GM21619 (cell line): ENCODE measurements around the gene BAIAP3.
A peak's percentile ranks its signal among the peaks of the same experiment; 100 is the strongest.

Source experiments
- ATAC-seq: cut with Tn5 transposase; IDR thresholded peaks from one replicate; pipeline ENCODE4 v1.9.1; 2021; ENCODE audit not compliant: unreplicated experiment

The BAIAP3 gene

DNA sequence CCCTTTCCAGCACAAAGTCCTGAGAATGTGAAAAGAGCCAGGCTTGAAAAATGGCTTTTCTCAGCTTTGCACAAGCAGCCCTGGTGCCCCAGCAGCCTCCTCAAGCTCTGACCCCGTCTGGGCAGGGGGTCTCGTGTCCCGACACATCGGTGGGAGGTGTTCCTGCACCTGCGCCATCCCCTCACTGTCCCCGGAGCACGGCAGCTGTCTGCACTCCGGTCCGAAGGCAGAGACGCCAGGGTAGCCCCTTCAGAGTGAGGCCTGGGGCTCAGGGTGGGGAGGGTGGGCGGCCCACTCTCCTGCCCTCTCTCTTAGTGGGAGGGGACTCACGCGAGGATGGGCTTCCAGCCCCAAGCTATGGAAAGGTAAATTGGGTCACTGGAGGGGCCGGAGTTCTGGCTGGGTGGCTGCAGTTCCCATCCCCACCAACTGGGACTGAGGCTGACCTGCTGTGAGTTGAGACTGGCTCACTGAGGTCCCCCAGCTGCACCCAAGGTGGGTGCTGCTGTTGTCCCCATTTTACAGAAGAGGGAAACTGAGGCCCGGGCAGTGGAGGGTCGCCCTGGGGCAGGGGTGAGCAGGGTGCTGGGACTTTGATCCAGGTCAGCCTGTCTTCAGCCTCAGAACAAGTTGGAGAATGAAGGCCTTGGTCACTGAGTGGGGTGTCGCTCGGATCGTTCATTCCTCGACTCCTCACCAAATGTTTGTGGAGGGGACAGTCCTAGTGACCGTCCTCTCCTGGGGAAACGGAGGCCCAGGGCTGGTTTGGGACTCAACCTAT, 2.3 kb upstream of the BAIAP3 start:
- ATAC-seq: no peak

DNA sequence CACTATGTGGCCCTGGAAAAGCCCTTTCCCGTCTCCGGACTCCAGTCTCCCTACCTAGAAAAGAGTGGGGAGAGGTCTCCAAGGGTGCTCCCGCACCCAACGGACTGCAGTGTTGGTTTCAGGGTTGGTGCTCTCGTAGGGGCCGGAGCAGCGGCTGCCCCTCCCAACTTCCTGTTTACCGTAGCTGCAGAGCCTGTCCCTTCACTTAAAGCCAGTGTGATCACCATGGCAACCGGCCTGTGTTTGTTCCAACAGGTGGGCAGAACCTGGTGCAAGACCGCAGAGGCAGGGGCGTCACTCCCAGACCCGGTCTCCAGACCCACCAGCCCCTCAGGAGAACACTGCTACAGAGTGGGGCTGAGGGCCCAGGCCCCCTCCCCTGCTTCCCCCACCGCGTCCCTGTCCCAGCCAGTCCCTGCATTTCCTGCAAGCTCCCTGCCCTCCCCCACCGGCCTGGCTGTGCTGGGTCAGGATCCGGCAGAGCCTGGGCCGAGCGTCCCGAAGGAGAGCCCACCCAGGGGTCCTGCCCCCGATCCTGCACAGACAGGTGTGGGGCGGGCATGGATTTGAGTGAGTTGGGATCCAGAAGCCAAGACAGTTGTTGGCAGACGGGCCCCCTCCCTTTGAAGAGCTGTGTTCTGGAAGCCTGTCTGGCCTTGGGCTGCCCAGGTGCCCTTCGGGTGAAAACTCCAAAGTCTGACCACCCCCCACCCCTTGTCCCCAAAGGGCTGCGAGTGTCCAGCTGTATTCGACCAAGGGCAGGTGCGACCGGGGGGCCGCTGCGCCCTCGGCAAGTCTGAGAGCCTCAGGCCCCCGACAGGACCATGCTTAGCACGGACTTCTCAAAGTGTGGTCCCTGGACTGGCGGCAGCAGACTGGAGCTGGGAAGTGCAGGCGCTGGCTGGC, 1.5 kb upstream of the BAIAP3 start:
- no peak for ATAC-seq

DNA sequence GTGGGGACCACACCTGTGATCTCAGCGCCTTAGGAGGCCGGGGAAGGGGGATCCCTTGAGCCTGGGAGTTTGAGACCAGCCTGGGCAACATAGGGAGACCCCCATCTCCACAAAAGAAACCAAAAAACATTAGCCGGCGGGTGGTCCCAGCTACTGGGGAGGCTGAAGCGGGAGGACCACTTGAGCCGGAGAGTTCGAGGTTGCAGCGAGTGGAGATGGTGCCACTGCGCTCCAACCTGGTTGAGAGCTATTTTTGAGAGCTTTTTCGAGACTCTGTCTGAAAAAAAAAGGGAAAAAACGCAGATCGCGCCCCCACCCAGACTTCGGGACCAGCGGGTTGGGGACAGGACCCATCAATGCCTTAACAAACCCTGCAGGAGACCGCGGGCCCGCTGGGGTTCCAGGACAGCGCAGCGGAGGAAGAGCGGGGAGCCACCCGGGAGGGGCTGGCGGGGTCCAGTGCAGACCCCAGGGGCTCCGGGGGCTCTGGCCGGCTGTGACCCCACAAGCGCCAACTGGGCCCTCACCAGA, 762 bp upstream of the BAIAP3 start:
- no peak for ATAC-seq

DNA sequence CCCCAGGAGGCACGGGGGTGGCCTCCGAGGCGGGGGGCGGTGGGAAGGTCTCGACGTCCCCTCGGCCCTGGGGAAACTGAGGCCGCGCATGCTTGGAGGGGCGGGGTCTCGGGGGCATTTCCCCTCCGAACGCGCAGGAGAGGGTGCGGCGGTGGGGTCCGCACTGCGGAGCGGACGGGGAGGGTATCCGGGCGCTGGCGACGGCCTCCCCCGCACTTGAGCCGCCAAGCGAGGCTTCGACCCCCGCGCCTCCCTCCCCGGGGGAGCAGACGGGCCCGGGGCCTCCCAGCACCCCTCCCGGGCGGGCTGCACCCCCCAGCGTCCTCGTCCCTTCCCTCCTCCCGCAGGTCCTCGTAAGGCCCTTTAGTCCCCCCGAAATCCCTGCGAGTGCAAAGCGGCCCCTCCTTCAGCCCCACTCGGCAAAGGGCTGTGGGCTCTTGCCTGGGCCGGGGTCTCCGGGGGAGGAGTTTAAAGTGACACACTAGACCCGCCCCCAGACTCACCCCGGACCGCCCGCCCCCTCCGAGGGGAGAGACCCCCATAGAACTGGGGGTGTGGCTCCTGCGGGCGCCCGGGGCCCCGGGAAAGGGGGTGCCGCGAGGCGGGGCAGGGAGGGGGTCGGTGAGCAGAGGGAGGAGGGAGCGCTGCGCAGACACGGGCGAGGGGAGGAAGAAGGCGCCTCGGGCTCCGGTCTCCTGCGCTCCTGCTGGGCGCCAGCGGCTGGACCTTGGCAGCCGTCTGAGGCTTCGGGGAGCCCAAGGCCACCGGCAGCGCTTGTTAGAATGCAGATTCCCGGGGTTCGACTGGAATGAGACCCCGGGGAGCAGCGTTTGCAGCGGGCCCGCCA, 632 bp downstream of the BAIAP3 start:
- ATAC-seq: no peak

DNA sequence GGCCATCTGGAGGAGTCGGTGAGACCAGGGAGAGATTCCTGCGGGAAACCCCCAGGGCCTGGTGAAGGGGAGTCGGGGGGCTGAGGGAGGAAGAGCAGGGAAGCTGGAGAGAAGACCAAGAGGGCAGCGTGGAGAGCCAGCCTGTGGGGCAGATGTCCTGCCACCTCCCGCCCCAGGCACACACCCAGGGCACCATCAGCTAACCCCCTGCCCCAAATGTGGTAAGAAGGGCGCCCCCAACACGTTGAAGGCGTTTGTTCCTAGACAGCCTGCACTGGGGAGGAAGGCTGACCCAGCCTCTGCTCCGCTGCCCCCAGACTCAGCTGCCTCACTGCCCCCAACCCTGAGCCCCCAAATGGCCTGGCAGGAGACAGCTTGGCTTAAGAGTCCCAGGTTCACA, 1.3 kb downstream of the BAIAP3 start:
- ATAC-seq: no peak

DNA sequence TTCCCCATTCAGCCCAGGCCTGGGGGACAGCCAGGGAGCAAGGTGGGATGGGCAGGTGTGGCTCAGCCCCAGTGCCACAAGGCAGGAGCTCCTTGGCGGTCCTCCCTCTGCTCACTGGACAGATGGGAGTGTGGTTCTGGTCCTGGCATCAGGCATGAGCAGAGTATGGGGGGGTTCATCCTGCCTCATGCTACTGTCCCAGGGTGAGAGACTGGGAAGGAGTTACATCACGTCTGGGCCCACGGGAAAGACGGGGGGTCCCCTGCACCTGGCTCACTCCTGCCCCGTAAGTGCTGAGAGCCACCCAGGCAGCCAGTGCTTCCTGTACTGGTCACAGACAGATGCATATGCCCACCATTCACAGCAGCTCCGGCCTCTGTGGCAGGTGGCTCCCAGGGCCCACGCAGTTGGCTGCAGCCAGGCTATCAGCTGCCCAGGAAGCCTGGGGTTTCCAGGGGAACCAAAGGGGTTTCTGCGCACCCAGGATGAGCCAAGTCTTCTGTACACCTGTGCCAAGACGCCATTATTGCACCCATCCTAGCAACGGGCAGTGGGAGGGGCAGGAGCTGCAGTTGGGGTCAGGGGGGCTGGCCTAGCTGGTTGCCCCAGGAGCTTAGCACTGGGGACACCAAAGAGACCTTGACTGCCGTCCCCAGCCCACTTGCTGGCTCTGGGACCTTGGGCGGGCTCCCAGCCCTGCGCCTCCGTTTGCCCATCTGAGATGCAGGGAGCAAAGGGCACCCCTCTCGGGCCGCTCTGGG, 1.9 kb downstream of the BAIAP3 start:
- ATAC-seq: no peak

DNA sequence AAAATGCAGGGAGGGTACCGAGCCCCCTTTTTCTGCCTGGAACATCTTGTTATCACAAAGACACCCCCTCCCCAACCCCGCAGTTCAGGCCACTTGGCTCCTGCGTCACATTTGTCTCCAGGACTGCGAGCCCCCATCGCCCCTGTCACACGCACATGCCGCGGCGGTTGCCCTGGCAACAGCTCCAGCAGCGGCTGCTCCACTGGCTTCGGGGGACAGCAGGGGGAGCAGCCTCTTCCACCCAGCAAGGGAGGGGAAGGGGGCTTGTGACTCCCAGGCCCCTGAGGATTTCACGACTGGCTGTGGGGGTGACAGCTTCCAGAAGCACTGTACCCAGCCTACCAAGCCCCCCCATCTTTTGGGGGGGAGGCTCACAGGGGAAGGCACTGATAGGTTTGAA, 2.6 kb downstream of the BAIAP3 start:
- no peak for ATAC-seq

DNA sequence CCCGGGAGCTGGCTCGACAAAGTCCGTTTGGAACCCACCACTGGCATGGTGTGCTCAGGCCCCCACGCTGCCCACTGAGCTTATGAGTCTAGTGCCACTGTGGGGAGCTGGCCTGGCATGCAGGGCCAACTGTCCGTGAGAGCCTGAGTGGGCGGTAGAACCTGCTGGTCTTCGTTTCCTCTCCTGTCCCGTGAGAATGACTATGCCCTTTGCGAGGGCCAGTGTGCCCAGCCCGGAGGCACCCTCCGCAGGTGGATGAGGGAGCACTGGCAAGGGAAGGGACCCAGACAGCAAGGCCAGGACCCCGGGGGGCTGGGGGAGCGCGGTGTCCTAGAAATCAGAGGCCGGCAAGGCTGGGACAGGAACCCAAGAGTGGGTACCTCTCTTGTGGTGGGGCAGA, 3.2 kb downstream of the BAIAP3 start:
- no peak for ATAC-seq

DNA sequence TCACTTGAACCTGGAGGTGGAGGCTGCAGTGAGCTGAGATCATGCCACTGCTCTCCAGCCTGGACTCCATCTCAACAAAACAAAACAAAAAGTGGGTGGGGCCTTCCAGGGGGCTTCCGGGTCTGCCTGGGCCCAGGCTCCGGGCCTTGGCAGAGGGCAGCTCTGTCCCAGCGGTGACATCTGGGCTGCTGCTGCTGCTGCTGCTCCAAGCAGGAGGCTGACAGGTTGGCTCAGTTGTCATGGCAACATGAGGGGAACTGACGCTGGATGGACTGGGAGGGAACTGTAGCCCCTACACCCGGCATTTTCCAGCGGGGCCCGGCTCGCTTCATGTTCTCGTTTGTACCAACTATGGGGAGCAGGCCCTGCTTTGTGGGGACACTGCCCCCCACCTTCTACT, 4.0 kb downstream of the BAIAP3 start:
- ATAC-seq: no peak

DNA sequence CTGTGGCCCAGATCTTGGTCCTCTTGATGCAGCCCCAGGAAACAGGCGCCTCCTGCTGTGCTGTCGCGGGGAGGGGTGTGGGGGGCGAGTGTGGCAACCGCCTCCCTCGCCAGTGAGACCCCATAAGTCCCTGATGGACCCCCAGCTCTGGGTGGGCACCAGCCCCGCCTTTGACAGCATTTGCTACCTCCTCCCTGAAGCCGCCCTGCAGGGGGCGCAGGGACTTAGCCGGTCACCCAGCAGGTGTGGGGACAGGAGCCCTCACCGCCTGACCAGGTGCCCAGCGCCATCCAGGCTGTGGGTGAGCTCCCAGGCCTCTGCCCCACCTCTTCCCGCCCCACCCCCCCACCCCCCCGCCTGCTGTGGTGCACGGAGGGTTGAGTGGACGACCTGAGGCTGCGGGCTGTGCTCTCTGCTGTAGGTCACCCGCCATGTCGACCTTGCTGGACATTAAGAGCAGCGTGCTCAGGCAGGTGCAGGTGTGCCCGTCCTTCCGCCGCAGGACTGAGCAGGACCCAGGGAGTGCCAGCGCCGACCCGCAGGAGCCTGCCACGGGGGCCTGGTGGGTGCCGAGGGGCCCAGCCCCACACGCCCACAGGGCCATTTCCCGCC, 4.8 kb downstream of the BAIAP3 start:
- no peak for ATAC-seq

DNA sequence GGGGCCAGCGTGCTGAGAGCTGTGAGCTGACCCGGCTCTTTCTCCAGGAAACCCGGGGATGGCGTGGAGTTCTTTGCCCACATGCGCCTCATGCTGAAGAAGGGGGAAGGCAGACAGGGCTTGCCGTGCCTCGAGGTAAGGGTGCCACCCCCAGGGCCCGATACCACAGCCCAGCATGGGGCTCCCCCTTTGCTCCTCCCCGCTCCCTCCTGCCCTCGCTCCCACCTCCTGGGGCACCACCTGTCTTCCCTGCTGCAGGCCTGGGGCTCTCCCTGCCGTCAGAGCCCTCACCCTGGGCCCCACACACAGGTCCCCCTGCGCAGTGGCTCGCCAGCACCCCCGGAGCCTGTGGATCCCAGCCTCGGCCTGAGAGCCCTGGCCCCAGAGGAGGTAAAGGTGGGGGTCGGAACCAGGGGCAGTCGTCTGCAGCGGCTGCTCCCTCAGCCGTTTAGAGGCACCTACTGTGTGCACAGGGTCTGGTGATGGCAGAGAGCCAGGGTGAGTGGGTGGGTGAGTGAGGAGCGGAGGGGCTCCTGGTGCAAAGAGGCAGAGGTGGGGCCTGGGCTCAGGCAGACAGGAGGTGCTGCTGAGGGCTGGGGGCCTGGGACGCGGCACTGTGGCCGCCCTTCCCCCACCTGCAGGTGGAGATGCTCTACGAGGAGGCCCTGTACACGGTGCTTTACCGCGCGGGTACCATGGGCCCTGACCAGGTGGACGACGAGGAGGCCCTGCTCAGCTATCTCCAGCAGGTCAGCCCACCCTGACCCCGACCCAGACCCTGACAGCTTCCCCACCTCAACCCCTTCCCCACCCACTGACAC, 5.6 kb downstream of the BAIAP3 start:
- no peak for ATAC-seq

DNA sequence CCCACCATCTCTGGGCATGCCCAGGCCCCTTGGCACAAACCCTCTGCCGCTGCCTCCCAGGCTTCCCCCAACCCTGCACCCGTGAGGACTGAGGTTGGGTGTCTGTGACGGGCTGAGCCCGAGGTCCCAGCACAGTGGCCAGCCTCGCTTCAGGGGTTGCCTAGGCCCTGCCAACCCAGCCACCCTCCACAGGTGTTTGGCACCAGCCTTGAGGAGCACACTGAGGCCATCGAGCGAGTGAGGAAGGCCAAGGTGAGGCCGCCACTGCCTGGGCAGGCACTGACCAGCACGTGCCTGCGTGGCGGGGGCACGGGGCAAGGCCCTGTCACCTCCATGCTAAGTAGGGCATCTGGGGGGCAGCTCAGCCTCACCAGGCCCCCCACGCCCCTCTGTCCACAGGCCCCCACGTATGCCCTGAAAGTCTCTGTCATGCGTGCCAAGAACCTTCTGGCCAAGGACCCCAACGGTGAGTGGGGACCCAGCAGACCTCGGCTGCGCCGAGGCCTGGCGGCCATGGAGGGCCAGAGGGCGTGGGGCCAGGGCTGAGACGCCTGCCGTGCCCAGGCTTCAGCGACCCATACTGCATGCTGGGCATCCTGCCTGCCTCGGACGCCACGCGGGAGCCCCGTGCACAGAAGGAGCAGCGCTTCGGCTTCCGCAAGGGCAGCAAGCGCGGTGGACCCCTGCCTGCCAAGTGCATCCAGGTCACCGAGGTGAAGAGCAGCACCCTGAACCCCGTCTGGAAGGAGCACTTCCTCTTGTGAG, 7.5 kb downstream of the BAIAP3 start:
- no peak for ATAC-seq

DNA sequence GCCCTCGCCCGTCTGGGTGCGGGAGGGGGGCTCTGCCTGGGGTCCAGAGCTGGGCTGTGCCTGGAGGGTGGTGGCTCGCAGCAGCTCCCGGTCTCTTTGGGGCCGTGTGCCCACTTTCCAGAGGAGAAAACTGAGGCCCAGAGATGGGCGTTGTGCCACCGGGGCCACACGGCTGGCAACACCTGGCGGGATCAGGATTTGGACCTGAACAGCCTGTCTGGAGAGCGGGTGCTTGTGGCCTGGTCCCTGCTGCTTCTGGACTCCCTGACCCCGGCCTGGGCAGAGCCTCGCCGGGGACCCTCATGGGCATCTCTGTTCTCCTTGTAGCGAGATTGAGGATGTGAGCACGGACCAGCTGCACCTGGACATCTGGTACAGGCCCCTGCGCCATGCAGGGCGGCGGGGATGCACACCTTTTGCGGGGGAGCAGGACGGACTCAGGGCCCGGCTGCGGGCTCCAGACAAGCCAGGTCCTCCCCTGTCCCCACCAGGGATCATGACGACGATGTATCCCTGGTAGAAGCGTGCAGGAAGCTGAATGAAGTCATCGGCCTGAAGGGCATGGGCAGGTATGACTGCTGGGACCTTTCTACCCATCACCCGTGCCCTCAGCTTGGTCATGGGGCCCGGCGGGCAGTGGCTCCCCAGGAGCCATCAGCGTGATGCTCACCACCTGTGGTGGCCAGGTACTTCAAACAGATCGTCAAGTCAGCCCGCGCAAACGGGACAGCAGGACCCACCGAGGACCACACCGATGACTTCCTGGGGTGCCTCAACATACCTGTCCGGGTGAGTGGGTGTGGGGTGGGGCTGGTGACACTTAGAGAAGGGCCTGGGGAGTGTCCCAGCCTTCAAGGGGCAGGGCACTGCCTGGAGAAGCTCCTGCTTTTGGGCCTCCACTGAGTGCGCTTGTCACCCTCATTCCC, 8.3 kb downstream of the BAIAP3 start:
- ATAC-seq: no peak

DNA sequence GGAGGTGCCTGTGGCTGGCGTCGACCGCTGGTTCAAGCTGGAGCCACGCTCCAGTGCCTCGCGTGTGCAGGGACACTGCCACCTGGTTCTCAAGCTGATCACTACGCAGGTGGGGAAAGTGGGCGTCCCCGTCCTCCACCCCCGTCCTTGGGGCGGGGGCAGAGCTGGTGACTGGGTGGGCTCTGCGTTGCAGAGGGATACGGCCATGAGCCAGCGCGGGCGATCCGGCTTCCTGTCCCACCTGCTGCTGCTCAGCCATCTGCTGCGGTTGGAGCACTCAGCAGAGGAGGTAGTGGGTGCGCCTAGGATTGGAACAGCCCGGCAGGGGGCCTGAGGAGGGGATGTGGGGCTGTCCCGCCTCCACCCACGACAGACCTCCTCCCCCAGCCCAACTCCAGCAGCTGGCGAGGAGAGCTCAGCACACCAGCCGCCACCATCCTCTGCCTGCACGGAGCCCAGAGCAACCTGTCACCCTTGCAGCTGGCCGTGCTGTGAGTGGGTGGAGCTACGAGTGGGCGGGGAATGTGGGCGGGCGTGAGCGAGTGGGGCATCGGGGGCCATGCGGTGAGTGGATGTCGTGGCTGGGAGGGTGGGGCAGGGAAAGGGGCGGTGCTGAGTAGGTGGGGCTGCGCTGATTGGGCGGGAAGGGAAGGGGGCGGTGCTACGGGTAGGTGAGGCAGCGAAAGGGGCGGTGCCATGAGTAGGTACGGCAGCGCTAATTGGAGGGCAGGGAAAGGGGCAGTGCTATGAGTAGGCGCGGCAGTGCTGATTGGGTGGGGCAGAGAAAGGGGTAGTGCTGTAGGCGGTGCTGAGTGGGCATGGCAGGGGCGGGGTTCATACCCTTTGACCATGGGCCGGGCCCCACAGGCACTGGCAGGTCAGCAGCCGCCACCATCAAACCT, 9.3 kb downstream of the BAIAP3 start:
- ATAC-seq: peak; percentile 91

DNA sequence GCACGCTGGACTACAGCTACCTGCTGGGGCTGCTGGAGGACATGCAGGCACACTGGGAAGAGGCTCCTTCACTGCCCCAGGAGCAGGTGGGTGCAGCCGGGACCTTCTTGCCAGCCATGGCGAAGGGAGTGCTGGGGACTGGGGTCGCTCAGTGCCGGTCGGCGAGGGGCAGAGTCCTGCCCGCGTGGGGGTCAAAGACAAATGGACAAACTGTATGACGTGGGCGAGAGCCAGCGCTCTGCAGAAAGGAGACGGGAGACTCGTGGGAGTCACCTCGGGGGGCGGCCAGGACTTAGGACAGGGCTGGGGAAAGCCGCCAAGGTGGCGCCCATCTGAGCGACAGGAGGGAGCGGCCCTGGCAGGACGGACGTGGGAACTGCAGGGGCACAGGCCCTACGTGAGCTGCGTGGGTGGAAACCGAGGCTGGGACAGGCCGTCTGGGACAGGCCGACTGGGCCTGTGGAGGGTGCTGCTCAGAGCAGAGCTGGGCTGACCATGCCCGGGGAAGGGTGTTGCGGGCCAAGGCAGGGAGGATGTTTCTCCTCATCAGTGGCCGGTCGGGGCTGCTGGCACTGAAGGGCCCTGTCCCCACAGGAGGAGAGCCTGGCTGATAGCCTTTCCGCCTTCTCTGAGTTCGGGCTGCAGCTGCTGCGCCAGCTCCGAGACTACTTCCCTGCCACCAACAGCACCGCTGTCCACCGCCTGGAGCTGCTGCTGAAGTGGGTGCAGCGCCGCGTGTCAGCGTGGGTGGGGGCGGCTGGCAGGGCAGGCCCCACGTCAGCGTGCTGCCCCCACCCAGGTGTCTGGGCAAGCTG, 10.2 kb downstream of the BAIAP3 start:
- no peak for ATAC-seq
